Aorta (tissue), 5 donors: ENCODE measurements around the gene RAP1GDS1. TPM values are rescaled to one million over a fixed set of nuclear protein-coding genes. Genes with fewer than 3 reads are reported as not detected.
"Not testable (repeated sequence)": the region's sequence is repeated elsewhere in the genome, so short reads cannot be mapped to it uniquely, and the experiment has no call there.

Experiments
- ATAC-seq: fragments of 200-7000 bp; cut with Tn5 transposase; one replicate; pipeline ENCODE4 v1.9.1; 2022; ENCODE audit warnings: moderate library complexity; ENCODE audit not compliant: low FRiP score
- DNase-seq, 2 donors: peaks; one replicate each; pipeline ENCODE4 v3.0.0-alpha.2; 2020
- H3K27ac ChIP-seq, 2 donors: one replicate each; pipeline ENCODE4 v1.5.1; 2013; ENCODE audit warnings: low read length in 2 of 2, mild to moderate bottlenecking in 2 of 2, moderate library complexity in 2 of 2, control low read depth in 1 of 2, inconsistent platforms in 1 of 2, low read depth in 1 of 2
- H3K27me3 ChIP-seq, 2 donors: one replicate each; pipeline ENCODE4 v1.6.1; 2013; ENCODE audit warnings: control low read depth in 1 of 2, low read length in 1 of 2, mild to moderate bottlenecking in 1 of 2, moderate library complexity in 1 of 2; ENCODE audit not compliant: insufficient read depth in 2 of 2, control insufficient read depth in 1 of 2
- H3K36me3 ChIP-seq, 2 donors: one replicate each; pipeline ENCODE4 v1.6.1; 2013; ENCODE audit warnings: control low read depth in 1 of 2, low read length in 1 of 2, mild to moderate bottlenecking in 1 of 2; ENCODE audit not compliant: insufficient read depth in 2 of 2, control insufficient read depth in 1 of 2
- H3K4me1 ChIP-seq, 2 donors: one replicate each; pipeline ENCODE4 v1.6.1; 2013; ENCODE audit warnings: low read length in 2 of 2, control low read depth in 1 of 2, mild to moderate bottlenecking in 1 of 2, moderate library complexity in 1 of 2; ENCODE audit not compliant: insufficient read depth in 2 of 2, control insufficient read depth in 1 of 2
- H3K4me3 ChIP-seq, 2 donors: one replicate each; pipeline ENCODE4 v1.5.1; 2013; ENCODE audit warnings: low read length in 2 of 2, control low read depth in 1 of 2, mild to moderate bottlenecking in 1 of 2
- H3K9me3 ChIP-seq: one replicate; pipeline ENCODE4 v1.6.1; 2013; ENCODE audit warnings: mild to moderate bottlenecking, low read length; ENCODE audit not compliant: control insufficient read depth
- WGBS, 2 donors: extraction: QIAGEN DNeasy Blood & Tissue Kit; methylation state at CpG; one replicate each; pipeline ENCODE4 v1.1.7; 2013; 5-methylcytosine and 5-hydroxymethylcytosine counted together
- intact Hi-C, 2 donors: fragments of 100-400 bp; cut with DNase I; formaldehyde crosslinking; loops; one replicate each; pipeline versions ENCODE4 v1.14.2 to v1.15.0; 2022
- polyA plus RNA-seq, 2 donors: library from polyadenylated mRNA; stranded (reverse); fragments of 200-250 nt; gene quantifications; one replicate each; pipeline ENCODE4 v1.2.3, GENCODE V29; 2013
- total RNA-seq, 2 donors: library from RNA; stranded (reverse); fragmentation: NEBNext Ultra II Directional; extraction: Animal tissue kit (Norgen Biotek cat#: 25700); gene quantifications; one replicate each; pipeline ENCODE4 v1.2.1, GENCODE V29; 2021
- donor health status: healthy with polysubstance abuse.
- donor health status: Bipolar disorder and iron deficiency.
- donor health status: DM: no; HTN: no; CAD: no.
- donor health status: DM: no; HTN: no; CAD: no.
- donor health status: DM: yes; HTN: yes; CAD: no.

RAP1GDS1 gene
- total and polyA plus RNA-seq, 4 donors, result 13.7 to 35.3 (median 26.4) TPM

DNA sequence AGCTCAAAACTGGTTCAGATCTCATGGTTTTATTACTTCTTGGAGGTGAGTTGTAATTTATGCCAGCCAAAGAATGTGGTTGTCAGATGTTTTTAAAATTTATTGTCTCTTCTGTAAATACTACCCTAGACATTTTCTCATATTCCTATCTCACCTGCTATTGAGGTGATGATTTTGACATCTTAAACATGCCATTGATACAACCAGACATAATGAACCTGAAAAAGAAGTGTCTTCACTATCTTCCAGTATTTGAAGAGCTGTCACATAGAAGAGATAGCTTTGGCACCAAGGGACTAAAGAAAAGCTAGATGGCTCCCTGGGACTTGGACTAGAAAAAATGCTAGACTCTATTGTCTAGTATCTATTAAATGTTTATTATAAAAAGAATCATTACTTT lies 155.7 kb downstream of the RAP1GDS1 start:
- peaks cover 2% of the 10 kb centered on the region for H3K9me3 ChIP-seq
- ATAC-seq (no peak), DNase-seq (no peak)
- H3K36me3 ChIP-seq, result peaks cover 0 to 2% of the 10 kb centered on the region in 2 donors
- intact Hi-C loops, result no loop called here
- no peaks in the 10 kb centered on the region for H3K27me3 ChIP-seq
- H3K27ac ChIP-seq, result no peak overlapping the region
- no peak overlapping the region for H3K4me3 ChIP-seq
- H3K4me1 ChIP-seq, result no peaks in the 10 kb centered on the region

DNA sequence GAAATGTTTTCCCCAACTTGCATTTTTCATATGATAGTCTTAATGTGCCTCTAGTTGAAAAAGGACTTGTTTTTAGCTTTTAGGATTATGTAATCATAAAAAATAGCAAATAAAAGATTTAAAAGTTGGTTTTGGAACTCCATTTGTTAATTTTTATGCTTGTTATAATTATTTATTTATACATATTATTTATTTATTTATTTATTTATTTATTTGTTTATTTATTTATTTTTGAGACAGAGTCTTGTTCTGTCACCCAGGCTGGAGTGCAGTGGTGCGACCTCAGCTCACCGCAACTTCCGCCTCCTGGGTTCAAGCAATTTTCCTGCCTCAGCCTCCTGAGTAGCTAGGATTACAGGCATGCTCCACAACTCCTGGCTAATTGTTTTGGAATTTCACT lies 159.0 kb downstream of the RAP1GDS1 start:
- ATAC-seq, H3K36me3 ChIP-seq, H3K27ac ChIP-seq, H3K9me3 ChIP-seq, intact Hi-C loops, DNase-seq, H3K4me3 ChIP-seq, H3K27me3 ChIP-seq, H3K4me1 ChIP-seq: not testable (repeated sequence)
- 99 to 100% methylated on average over 3 of the region's 3 CpGs for WGBS, 2 donors

DNA sequence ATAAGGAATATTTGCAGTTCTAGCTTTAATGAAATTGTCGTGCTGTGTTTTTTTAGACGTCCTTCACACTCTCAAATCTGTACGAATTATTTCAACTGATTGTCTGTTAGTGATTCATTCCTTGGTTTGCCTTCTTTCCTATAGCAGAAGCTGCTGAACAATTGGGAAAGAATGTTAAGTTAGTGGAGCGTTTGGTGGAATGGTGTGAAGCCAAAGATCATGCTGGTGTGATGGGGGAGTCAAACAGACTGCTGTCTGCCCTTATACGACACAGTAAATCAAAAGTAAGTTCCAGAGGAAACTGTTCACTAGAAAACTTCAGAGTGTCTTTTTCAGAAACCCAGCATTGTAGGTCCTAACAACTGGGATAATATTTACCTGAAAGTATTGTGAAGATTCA lies 159.9 kb downstream of the RAP1GDS1 start:
- Histone ChIP-seq H3K36me3 (peaks cover 2% of the 10 kb centered on the region in 2 donors), H3K4me1 (no peaks in the 10 kb centered on the region), H3K4me3 (no peak overlapping the region), H3K9me3 (peaks cover 1% of the 10 kb centered on the region), H3K27ac (no peak overlapping the region), H3K27me3 (no peaks in the 10 kb centered on the region)
- intact Hi-C loops, result no loop called here
- ATAC-seq, result no peak
- 81 to 87% methylated on average over 5 of the region's 5 CpGs for WGBS, 2 donors
- no peak for DNase-seq

DNA sequence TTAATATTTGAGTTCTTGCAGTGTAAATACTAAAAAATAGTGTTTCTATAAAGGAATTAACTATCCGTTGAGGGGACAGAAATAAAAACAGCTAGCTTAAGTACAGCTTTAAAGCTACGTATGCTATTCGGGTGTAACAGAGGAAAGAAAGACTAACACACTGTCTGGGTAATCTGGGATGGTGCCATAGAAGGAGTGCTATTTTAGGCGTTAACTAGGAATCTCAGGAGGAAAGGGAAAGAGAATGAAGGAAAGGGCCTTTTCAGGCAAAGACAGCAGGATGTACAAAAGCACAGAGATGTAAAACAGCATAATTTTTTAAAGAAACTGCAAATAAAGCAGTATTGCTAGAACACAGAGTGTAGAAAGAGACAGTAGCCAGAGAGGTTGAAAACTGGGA lies 161.8 kb downstream of the RAP1GDS1 start:
- no peak for DNase-seq
- Histone ChIP-seq H3K27me3 (no peaks in the 10 kb centered on the region), H3K36me3 (peaks cover 2% of the 10 kb centered on the region in 2 donors), H3K4me3 (no peak overlapping the region), H3K4me1 (no peaks in the 10 kb centered on the region), H3K27ac (no peak overlapping the region), H3K9me3 (peaks cover 1% of the 10 kb centered on the region)
- intact Hi-C loops, result no loop called here
- WGBS, 2 donors, result 22 to 29% methylated on average over 4 of the region's 4 CpGs
- ATAC-seq, result no peak

DNA sequence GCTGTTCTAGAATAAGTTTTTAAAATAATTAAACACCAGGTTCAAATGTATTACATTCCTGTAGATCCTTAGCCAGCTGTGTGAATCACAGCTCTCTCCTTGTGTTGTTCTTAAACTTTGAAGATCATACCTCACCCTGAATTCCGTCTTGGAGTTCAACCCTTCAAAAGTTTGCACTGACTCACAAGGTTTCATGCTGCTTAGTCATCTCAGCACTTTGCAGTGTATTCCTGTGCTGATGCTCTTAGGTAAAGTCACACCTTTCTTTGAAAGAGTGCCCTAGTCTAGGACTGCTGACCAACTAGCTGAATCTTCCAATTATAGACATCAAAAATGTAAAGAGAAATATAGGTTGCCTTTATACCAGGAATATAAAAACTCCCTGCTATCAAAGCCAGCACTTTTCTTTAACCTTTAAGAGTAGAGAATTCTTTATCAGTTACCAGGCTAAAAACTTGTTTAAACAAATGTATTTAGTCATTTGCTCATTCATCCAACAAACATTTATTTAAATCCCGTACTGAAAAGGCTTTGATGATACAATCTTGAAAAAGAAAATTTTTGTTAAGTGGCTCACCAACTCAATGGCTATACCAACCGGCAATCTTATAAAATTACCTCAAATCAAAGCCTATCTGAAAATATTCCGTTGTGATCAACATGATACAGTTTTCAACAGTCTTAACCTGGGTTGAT lies 169.7 kb downstream of the RAP1GDS1 start:
- ATAC-seq, result no peak
- Histone ChIP-seq H3K27ac (no peak overlapping the region), H3K4me1 (no peaks in the 10 kb centered on the region), H3K4me3 (no peak overlapping the region), H3K36me3 (peaks cover 3 to 5% of the 10 kb centered on the region in 2 donors), H3K27me3 (no peaks in the 10 kb centered on the region), H3K9me3 (no peaks in the 10 kb centered on the region)
- 71 to 75% methylated on average over 4 of the region's 4 CpGs for WGBS, 2 donors
- DNase-seq, result no peak
- intact Hi-C loops, result no loop called here

DNA sequence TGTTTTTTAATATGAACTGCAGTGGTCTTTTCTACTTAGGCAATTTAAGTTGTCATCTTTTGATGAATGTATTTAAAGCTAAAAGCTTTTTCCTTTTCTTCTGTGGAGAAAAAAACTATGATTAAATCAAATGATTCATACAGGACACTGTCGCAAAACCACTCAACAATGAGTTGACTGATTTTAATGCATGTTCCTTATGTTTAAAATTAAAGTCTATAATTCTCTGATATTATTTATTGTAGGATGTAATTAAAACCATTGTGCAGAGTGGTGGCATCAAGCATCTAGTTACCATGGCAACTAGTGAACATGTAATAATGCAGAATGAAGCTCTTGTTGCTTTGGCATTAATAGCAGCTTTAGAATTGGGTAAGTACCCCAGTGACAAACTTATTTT lies 172.5 kb downstream of the RAP1GDS1 start:
- Histone ChIP-seq H3K27me3 (no peaks in the 10 kb centered on the region), H3K27ac (no peak overlapping the region), H3K4me1 (no peaks in the 10 kb centered on the region), H3K4me3 (no peak overlapping the region), H3K36me3 (peaks cover 3 to 5% of the 10 kb centered on the region in 2 donors), H3K9me3 (no peaks in the 10 kb centered on the region)
- ATAC-seq, result no peak
- intact Hi-C loops, result no loop called here
- 86 to 91% methylated on average over 1 of the region's 1 CpG for WGBS, 2 donors
- no peak for DNase-seq

DNA sequence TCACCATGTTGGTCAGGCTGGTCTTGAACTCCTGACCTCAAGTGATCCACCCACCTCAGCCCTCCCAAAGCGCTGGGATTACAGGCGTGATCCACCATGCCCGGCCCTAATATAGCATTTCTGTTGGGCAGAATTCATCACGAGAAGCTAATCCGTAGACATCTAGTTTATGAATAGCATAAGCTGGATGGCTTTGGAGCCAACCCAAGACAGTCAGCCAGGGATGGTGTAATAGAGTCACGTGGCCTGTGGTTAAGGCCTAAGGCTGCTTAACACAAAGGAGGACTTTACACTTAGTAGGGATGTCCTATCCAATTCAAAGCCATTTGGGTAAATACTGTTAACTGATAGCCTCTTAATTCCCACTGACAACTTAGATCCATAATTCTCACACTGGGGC lies 173.6 kb downstream of the RAP1GDS1 start:
- Histone ChIP-seq H3K27me3 (no peaks in the 10 kb centered on the region), H3K36me3 (peaks cover 3 to 5% of the 10 kb centered on the region in 2 donors), H3K4me1 (no peaks in the 10 kb centered on the region), H3K9me3 (no peaks in the 10 kb centered on the region), H3K27ac (no peak overlapping the region), H3K4me3 (no peak overlapping the region)
- ATAC-seq (no peak), DNase-seq (no peak)
- intact Hi-C loops, result no loop called here
- 92 to 95% methylated on average over 6 of the region's 6 CpGs for WGBS, 2 donors

DNA sequence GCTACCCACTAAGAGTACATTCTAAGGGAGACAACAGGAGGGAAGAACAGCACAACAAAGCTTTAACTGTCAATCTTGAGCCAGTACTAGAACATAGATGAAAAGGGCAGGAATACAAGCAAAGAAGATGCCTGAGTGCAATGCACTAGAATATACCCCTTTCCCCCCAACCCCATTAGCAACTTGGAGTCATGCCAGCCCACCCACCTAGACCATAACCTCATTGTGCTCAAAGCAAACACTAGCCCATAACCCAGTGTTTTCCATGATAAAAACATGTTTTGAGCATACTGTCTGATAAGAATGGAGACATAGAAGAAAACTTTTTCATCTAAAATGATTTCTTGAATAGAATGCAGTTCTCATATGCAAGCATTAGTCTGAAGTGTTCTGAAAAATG lies 183.2 kb downstream of the RAP1GDS1 start:
- Histone ChIP-seq H3K4me3 (no peak overlapping the region), H3K4me1 (no peaks in the 10 kb centered on the region), H3K9me3 (peaks cover 1% of the 10 kb centered on the region), H3K27ac (no peak overlapping the region), H3K36me3 (peaks cover 4 to 5% of the 10 kb centered on the region in 2 donors), H3K27me3 (no peaks in the 10 kb centered on the region)
- DNase-seq, result no peak
- intact Hi-C loops, result no loop called here
- ATAC-seq, result no peak

DNA sequence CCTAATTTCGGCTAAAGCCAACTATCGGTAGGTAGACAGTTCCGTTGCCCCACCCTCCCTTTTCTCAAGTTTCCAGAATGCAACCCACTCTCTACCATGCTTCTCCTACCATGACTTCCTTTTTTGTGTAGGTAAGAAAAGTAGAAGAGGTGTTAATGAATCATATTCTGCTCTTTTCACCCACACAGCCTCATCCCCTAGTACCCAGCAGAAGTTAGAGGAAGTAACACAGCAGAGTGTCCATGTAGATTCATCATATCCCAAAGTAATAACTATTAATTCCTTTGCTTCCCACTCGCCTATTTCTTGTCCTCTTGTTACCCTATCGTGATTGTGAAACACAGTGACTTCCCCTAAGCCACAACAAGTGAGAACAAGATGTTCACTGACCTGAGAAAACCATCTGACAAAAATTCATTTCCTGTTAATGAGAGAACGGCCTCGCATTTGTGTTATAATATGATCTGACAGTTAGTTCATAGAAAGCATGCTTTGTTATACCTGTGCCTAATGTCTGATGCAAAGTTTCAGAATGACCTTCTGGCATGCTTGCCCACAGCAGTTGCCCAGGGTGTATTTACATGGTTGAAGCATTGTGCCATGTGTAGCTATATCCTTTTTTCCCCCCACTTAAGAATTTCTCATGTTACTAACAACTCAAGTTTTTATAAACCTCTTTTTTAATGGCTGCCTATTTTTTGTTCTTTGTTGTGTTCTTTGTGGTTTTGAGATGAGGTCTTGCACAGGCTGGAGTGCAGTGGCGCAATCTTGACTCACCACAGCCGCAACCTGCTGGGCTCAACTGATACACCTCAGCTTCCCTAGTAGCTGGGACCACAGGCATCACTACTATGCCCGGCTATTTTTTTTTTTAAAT lies 185.6 kb downstream of the RAP1GDS1 start:
- intact Hi-C loops, result no loop called here
- no peak for ATAC-seq
- peaks cover 1% of the 10 kb centered on the region for H3K9me3 ChIP-seq
- no peak overlapping the region for H3K4me3 ChIP-seq
- H3K27me3 ChIP-seq, result no peaks in the 10 kb centered on the region
- no peak overlapping the region for H3K27ac ChIP-seq
- 89 to 92% methylated on average over 10 of the region's 10 CpGs for WGBS, 2 donors
- no peak for DNase-seq
- peaks cover 2 to 4% of the 10 kb centered on the region in 2 donors for H3K36me3 ChIP-seq
- H3K4me1 ChIP-seq, result no peaks in the 10 kb centered on the region
